Ureter (tissue), 1 donor: ENCODE data around the gene LRRC41. TPM values are rescaled to one million over a fixed set of nuclear protein-coding genes. Genes with fewer than 3 reads are reported as not detected.
"Not testable (repeated sequence)": the region's sequence is repeated elsewhere in the genome, so short reads cannot be mapped to it uniquely, and the experiment has no call there.

Experiments
- DNase-seq: peaks from one replicate; pipeline ENCODE4 v3.0.0-alpha.2; 2020; ENCODE audit warnings: low spot score
- total RNA-seq: library from RNA; stranded (reverse); gene quantifications from one replicate; pipeline ENCODE4 v1.2.4, GENCODE V29; 2023
- donor health status: DM: yes; HTN: yes; CAD: no.

The LRRC41 gene
- total RNA-seq, 1 donor from 2014 or later: 76.6 TPM

DNA sequence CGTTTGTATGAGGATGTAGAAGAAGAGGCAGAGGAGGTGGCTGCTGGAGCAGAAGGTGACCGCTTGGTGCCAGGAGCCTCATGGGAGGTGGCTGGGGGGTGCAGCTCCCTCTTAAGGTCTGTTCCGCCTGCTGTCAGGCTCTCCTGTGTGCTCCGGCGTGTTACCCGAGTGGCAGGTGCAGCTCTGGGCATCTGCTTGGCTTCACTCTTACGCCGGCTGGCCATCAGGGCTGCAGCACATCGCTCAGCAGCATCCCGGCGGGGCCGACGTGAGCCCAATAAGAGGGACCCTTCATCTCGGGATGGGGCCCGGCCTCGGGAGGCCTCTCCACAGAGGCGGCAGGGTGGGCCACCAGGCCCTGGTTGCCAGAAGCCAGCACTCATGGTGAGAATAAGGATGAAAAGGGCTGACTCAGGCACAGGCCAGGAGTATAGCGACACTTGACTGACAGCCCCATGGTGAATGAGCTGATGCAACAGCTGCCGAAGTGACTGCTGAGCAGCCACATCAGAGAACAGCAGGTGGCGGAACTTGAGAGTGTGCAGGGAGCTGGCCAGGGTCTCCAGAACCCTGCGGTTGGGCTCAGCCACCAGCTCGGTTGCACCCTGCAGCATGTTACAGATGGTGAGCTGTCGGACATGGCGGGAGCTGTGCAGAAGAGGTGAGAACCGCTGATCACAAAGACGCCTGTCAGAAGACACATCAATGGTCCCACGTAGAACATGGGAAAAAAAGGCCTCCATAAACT lies 17.5 kb downstream of the LRRC41 start:
- no peak for DNase-seq

DNA sequence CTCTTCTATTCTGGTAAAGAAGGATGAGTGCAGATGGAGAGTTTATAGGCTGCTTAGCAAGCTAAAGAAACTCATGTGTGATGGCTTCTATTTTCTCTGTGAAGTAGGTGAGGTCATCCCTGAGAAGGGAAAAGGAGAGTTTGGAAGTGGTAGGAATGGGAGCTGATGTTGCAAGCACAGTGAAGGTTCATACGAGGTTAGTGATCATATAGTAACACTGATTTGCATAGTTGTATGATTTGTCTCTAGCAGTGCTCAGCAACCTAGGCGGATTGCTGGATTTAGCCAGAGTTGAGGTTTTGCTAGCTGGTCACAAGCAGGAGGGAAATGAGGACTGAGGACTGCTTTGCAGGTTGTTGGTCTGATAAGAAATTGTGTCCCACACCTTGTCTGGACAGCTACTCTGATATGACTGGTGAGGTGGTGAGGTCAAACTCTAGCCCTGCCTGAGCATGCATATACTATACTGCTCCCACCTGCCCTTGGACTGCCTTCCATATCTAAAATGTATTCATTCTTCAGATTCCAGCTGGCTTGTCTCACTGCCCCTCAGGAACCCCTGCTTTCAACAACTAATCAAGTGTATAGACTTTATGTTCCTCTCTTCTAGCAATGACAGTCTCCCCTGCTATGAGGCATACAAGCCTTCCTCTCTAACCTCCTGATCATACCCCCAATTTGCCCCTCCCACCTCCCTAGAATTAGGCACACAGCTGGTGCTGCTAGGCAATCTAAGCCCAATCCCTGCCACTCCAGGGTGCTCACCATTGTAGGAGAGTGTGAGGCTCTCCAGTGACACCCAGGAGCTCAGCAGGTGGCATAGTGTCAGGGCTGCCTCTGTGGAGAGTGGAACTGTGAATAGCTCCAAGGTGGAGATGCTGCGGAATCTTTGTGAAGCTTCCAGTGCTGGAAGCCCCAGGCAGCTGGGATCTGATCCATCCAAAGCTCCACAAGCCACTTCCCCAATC lies 18.5 kb downstream of the LRRC41 start:
- no peak for DNase-seq

DNA sequence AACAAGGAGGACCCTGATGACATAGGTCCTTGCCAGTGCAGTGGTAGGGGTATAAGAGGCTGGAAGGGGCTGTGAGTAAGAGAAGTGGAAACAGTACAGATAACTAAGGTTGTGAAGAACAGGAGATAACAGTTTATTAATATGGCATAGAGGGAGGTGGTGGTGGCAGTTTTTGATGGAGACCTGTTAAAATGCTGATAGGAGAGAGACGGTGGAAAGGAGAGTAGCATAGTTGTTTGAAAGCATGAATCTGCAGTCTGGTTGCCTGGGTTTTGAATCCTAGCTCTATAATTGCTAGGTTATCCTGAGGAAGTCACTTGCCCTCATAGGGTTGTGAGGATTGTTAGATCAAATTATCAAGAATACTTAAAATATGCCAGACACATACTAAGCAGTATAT lies 19.4 kb downstream of the LRRC41 start:
- no peak for DNase-seq

DNA sequence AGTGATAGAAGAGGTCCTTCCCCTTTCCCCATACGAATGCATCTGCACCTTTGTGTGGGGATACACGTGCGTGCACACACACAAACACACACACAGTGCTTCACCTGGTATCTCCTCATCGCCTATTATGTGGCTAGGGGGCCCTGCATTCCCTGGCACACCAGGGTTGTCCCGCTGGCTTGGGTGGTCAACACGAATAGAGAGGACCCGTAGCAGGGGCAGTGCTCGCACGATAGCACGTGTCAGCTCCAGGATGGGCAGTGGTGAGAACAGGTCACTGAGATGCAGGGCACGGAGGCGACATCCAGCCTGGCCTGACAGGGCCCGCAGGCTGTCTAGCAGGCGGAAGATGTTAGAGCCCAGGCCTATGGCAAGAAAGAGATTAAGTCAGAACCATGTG lies 22.4 kb downstream of the LRRC41 start:
- DNase-seq: no peak

DNA sequence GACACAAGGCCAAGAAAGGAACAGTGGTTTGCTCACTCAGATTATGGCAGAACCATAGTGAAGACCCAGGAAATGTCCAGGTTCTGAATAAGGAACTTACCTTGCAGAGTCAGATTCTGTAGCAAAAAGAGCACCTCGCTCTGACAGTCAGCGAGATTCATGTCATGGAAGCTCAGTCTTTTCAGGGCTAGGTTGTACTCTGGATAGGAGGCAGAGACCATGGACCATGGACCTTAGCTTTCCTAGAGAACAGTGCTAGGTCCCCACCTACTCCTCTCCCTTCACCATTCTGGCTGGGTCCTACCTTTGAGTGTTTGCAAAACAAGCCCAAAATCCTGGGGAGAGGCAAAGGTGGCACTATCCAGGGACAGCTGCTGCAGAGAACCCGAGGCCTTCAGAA lies 23.3 kb downstream of the LRRC41 start:
- no peak for DNase-seq

DNA sequence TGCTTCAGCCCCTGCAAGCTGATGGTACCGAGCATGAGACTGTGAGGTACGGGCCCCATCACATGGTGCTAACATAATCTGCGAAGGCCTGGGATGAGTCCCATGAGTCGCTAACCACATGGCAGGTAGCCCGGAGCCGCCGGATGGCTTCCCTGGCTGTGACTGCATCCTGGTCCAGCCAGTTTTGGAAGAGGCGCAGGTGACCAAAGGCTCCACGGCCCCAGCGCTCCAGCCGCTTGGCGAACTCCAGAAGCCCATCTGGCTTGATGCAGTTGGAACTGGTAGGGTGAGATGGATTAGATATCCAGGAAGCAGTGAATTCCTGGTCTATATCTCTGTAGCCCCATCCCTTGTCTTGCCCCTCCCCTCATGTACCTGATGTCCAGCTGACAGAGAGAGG lies 24.6 kb downstream of the LRRC41 start:
- no peak for DNase-seq

DNA sequence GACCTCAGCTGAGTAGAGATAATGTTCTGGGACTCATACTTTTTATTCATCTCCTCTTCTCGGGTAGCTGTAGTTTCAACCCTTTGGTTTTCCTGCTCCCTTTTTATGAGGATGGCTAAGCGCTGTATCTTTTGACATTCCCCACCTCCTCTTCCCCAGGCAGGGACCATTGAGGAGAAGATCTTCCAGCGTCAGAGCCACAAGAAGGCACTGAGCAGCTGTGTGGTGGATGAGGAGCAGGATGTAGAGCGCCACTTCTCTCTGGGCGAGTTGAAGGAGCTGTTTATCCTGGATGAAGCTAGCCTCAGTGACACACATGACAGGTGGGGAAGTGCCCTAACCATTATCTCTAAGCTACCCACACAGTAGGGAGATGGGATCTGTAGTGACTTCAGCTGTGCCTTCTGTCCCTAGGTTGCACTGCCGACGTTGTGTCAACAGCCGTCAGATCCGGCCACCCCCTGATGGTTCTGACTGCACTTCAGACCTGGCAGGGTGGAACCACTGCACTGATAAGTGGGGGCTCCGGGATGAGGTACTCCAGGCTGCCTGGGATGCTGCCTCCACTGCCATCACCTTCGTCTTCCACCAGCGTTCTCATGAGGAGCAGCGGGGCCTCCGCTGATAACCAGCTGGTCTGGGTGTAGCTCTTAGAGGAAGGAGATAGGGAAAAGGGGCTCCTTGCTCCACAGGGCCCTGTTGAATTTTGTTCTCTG lies 25.6 kb downstream of the LRRC41 start:
- DNase-seq: no peak

DNA sequence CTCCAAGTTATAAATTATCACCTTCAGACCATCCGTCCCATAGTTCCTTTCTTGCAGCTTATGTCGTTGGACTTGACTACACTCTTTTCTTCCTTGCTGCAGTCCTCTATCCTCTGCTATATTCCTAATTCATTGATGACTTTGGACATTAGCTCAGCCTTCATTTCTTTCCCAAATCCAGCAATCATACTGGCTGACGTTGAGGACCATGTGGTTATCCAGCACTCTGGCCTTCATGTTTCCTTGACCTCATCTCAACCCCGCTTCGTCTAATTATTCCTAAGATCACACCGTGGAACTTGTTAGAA lies 28.4 kb downstream of the LRRC41 start:
- DNase-seq: no peak

DNA sequence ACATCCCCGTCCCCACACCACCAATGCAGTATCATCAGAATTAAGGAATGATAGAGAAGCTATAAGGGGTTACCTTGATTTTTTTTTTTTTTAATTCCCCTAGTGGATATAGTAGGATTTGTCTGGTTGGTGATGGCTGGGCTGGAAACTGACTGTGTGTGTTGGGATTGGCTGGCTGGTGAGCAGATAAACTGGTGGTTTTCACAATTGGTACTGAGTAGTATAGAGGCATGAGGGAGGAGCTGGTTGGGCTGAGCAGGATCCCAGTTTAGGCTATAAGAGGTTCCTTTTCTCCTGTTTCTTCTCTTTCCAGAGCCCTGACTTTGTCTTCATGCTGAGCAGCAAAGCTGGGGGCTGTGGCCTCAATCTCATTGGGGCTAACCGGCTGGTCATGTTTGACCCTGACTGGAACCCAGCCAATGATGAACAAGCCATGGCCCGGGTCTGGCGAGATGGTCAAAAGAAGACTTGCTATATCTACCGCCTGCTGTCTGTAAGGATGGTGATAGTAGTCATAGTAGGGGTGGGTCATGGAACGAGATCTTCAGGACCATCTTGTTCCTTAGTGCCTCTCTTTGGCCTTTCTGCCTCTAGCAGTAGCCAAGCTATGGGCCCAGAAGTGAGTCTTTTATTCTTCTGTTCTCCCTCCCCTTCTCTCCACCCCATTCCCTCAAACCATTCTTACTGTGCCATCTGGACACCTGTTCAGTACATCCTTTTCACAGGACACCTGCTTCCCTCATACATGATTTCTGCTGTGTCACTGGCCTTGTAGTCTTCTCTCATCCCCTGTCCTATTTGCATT lies 29.0 kb downstream of the LRRC41 start:
- DNase-seq: no peak

DNA sequence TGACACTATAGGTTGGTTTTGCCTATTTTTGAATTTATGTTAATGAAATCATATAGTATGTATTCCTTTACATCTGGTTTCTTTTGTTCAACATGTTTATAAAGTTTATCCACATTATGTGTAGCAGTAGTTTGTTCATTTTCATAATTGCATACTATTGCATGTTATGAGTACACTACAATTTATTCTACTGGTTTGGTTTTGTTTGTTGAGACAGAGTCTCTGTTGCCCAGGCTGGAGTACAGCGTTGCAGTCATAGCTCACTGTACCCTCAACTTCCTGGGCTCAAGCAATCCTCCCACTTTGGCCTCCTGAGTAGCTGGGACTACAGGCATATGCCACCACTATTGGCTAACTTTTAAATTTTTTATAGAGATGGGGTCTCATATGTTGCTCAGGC lies 34.8 kb downstream of the LRRC41 start:
- no peak for DNase-seq

DNA sequence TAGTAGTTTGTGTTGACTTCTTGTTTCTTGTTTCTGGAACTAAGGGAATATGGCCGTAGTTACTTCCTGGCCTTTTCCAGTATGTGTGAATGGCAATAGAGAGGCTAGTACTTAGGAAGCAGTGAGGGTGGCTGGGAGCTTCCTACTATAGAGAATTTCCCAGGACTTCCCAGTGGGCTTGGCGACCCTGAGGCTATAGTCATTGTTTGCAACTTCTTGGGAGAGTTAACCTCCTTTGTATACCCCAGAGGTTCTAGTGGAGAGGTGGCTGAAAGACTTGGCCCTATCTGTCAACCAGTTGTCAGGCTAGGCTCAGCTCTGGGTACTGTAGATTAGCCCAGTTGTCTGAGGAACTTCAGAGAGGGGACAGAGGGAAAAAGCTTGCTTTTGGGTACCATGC lies 40.3 kb downstream of the LRRC41 start:
- no peak for DNase-seq

DNA sequence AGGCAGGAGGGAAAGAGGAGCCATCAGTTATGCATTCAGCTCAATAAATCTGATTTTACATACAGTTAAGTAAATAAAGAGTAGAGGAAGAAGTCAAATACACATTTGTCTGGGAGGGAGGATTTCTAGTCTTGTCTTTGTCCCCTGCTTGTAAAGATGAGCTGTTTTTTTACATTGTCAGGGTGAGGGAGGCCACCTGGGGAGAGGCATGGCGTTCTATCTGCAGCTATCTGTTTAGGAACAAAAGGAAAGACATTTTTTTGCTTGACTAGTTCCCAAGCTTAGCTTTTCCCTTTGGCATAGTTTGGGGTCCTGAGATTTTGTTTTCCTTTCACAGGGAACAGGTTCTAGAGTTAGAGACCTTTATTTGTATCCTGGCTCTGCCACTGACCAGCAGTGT lies 40.9 kb downstream of the LRRC41 start:
- DNase-seq: no peak

DNA sequence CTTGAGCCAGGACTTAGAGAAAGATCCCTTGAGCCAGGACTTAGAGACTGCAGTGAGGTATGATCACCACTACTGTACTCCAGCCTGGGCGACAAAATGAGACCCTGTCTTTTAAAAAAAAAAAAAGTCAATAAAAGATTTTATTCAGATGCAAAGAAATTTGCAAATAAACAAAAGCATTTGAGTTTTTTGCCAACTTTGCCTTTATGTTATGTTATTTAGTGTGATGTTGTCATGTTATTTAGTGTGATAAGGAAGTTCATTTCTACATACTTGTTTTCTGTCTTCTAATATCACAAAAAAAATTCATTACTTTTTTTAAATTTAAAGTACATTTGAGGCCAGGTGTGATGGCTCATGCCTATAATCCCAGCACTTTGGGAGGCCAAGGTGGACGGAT lies 46.9 kb downstream of the LRRC41 start:
- DNase-seq: no peak

DNA sequence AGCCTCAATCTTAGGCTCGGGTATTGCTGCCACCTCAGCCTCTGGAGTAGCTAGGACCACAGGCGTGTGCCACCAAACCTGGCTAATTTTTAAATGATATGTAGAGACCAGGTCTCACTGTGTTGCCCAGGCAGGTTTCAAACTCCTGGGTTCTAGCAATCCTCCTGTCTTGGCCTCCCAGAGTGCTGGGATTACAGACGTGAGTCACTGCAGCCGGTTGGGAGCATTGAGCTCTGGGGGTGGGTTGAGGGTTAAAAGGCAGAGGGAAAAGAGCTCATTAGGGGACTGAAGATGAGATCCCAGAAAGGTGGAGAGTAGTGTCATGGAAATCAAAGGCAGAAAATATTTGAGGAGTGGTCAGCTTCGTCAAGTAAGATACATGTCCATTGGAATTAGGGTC lies 48.7 kb downstream of the LRRC41 start:
- DNase-seq: no peak

DNA sequence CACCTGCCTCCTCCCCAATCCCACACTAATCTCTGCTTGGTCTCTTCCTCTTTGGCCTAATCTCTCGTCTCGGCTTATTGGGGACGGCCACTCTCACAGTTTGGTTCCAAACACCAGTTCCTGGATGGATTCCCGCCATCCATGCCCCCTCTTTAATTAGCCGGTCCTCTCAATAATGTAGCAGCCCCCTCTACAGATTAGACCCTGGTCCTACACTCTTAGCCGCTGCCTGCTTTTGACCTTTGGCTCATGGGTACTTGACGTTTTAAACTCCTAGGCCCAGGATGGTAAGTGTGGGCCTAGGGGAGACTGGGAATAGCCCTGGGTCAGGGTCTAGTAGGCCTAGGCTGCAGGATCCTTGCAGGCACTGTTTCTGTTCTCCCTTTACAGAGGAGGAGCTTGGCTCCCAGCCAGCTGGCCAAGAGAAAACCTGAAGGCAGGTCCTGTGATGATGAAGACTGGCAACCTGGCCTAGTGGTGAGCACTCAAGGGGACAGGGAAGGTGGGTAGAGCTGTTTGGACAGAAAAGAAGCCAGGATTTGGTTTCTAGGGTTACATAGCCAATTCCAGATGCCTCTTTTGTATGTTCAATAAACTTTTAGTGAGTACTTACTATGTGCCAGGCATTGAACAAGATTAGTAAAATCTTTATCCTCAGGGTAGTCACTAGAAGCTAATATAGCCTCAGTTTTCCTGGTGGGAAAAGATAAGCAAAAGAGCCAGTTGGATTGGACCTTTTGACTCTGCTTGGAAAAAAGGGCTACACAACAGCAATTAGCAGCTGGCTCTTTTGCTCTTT lies 55.1 kb downstream of the LRRC41 start:
- DNase-seq: no peak

DNA sequence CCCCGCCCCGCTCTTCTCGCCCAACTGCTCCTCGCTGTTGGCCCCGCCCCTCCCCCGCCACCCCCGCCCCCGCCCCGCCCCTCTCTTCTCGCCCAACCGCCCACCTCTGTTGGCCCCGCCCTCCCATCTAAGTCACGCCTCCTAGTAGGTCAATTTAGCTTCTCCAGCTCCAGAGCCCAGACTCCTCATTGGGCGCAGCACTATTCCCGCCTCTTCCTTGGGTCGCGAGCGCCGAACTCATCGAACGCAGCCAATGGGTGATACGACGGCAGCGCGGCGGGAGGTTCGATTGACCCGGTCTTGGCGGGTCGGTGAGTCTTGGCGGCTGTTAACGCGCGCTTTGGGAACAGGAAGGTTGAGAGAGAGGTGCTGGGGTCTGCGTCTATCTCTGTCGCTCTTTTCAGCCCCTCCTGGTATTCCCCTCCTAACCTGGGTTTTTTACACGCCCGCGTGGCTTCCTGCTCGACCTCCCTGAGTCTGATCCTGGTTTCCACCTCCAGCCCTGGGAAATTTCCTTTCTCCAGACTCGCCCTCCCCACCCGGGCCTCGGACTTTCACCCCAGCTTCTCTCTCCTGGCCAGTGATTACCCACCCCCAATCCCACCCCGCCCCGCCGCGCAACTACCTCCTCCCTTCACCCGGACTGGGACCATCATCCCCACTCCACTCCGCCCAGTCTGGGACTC lies 55.8 kb downstream of the LRRC41 start, which contains the start of gene RAD54L:
TSS of gene RAD54L (plus strand) at position 328 of the 686 bp plus-strand sequence. CDS start 643 bp downstream, outside the sequence.
- DNase-seq: peak; percentile 97

DNA sequence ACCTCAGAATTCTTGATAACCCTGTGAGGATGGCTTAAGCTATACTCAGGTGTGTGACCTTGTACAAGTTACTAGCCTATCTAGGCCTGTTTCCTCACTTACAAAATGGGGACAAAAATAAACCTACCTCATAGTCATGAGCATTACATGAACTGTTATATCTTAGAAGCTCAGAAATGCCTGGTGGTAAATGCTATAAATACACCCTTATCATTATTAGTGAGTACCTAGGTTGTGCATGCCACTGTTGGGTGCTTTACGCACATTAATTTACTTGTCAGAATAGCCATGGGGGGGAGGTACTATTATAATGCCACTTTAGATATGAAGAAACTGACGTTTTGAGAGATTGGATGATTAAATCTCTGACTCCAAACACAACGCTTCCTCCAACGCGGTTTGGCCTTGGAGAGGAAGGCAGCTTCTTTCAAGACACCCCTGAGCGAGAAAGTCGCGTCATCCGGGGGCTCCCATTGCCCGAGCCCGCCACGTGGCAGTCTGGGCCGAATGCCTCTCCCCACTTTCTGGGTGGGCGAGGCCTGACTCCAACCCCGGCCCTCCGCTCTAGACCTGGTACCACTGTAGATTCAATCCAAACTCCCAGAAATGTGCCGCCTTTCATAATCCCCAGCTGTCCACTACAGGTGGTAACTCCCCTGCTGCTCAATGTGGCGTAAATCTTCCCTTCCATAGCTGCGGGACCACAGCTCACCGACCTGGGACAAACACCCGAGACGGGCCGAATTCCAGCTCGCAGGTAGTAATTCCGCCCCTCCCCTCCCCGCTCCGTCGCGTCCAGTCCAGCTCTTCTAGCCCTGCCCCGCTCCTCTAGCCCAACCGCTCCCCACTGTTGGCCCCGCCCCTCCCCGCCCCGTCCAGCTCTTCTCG lies 56.6 kb downstream of the LRRC41 start:
- DNase-seq: no peak

DNA sequence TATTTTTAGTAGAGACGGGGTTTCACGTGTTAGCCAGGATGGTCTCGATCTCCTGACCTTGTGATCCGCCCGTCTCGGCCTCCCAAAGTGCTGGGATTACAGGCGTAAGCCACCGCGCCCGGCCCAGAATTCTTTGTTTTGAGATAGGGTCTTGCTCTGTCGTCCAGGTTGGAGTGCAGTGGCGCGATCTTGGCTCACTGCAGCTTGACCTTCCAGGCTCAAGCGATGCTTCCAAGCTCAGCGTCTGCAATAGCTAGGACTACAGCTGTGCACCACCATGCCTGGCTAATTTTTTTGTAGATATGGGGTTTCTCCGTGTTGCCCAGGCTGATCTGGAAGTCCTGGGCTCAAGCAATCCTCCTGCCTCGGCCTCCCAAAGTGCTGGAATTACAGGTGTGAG lies 57.3 kb downstream of the LRRC41 start:
- DNase-seq: not testable (repeated sequence)
